A549 (cell line): ENCODE results near the gene NUP188. TPM values are rescaled to one million over a fixed set of nuclear protein-coding genes. Genes with fewer than 3 reads are reported as not detected.

ENCODE experiments used
- ATAC-seq, 2 experiments: fragments of 200-7000 bp in 1 of 2; fragments of >200 bp in 1 of 2; cut with Nextera tagmentation in 1 of 2; cut with Tn5 transposase in 1 of 2; 3 replicates each; pipeline versions ENCODE4 v1.8.0 to v1.9.1; 2018 to 2020; ENCODE audit warnings: mild to moderate bottlenecking in 1 of 2, moderate library complexity in 1 of 2
- CTCF ChIA-PET: fragments of 300-600 bp; sonication (Branson Sonifier 250); formaldehyde crosslinking; extraction: SDS; loops from one replicate; lab custom pipeline; 2021; ENCODE audit warnings: antibody characterized with exemption, inconsistent platforms; lab: Yijun Ruan, JAX
- POLR2A ChIA-PET: fragments of 350-600 bp; formaldehyde crosslinking; extraction: SDS; loops from one replicate; lab custom pipeline; 2021; ENCODE audit warnings: antibody characterized with exemption, inconsistent platforms; lab: Yijun Ruan, JAX
- DNase-seq, 2 experiments: peaks; one replicate each; pipeline versions ENCODE4 v3.0.0 to v3.0.0-alpha.2; 2011 to 2016; ENCODE audit warnings: low read depth in 1 of 2, low spot score in 1 of 2
- FAIRE-seq: peaks from 2 replicates; lab custom pipeline; 2011; peaks lifted over from hg19 to GRCh38; lab: Jason Lieb, UNC
- H3K27ac ChIP-seq, 2 experiments: fragments of >200 bp; sonication (Bioruptor Twin); formaldehyde crosslinking; 3 replicates each; pipeline ENCODE4 v1.5.1; 2016 to 2017
- H3K4me1 ChIP-seq: fragments of >200 bp; sonication (Bioruptor Twin); formaldehyde crosslinking; 3 replicates; pipeline ENCODE4 v1.6.1; 2016
- H3K4me2 ChIP-seq: fragments of >200 bp; sonication (Bioruptor Twin); formaldehyde crosslinking; 3 replicates; pipeline ENCODE4 v1.6.1; 2016
- H3K4me3 ChIP-seq: fragments of >200 bp; sonication (Bioruptor Twin); formaldehyde crosslinking; 3 replicates; pipeline ENCODE4 v1.5.1; 2016
- H3K9me3 ChIP-seq: fragments of >200 bp; sonication (Bioruptor Twin); formaldehyde crosslinking; 3 replicates; pipeline ENCODE4 v1.6.1; 2016
- CBX2 ChIP-seq: fragments of 200-600 bp; sonication (generic); IDR thresholded peaks from 2 replicates; pipeline ENCODE4 v1.6.1; 2016; ENCODE audit warnings: low read depth, mild to moderate bottlenecking, borderline replicate concordance
- E2F6 ChIP-seq: IDR thresholded peaks from 2 replicates; pipeline ENCODE4 v1.6.1; 2012; ENCODE audit warnings: low read depth, borderline replicate concordance
- ESRRA ChIP-seq: fragments of 150-350 bp; IDR thresholded peaks from 2 replicates; pipeline ENCODE4 v1.6.1; 2014; ENCODE audit warnings: mild to moderate bottlenecking, low read length, borderline replicate concordance
- FOSB ChIP-seq: fragments of 250-450 bp; sonication (Bioruptor Pico); IDR thresholded peaks from 2 replicates; pipeline ENCODE4 v1.5.0; 2020; ENCODE audit warnings: mild to moderate bottlenecking, moderate library complexity
- FOXS1 ChIP-seq: fragments of 250-450 bp; sonication (Bioruptor Pico); IDR thresholded peaks from 2 replicates; pipeline ENCODE4 v1.5.0; 2020; ENCODE audit warnings: mild to moderate bottlenecking, moderate library complexity
- HOXA7 ChIP-seq: fragments of 250-450 bp; sonication (Bioruptor Pico); IDR thresholded peaks from 2 replicates; pipeline ENCODE4 v1.5.0; 2020; ENCODE audit warnings: mild to moderate bottlenecking, moderate library complexity
- JUNB ChIP-seq: fragments of >200 bp; sonication (Bioruptor Twin); formaldehyde crosslinking; IDR thresholded peaks from 2 replicates; pipeline ENCODE4 v1.6.1; 2016
- KDM5A ChIP-seq: fragments of 200-600 bp; sonication (generic); IDR thresholded peaks from 2 replicates; pipeline ENCODE4 v1.6.1; 2016; ENCODE audit warnings: antibody characterized with exemption, mild to moderate bottlenecking
- MAFK ChIP-seq: fragments of 450-650 bp; IDR thresholded peaks from 2 replicates; pipeline ENCODE4 v1.6.1; 2014; ENCODE audit not compliant: partially characterized antibody
- MAZ ChIP-seq: fragments of 150-350 bp; IDR thresholded peaks from 2 replicates; pipeline ENCODE4 v1.6.1; 2014; ENCODE audit warnings: antibody characterized with exemption, low read depth, low read length, borderline replicate concordance
- MYC ChIP-seq: IDR thresholded peaks from 2 replicates; pipeline ENCODE4 v1.6.1; 2012; ENCODE audit warnings: mild to moderate bottlenecking, inconsistent platforms, low read length, improper control_type of control experiment, borderline replicate concordance
- PHF8 ChIP-seq: fragments of 200-600 bp; sonication (generic); IDR thresholded peaks from 2 replicates; pipeline ENCODE4 v1.6.1; 2016; ENCODE audit warnings: low read depth, mild to moderate bottlenecking, antibody characterized with exemption, moderate library complexity, borderline replicate concordance
- RNF2 ChIP-seq: fragments of 200-600 bp; sonication (generic); IDR thresholded peaks from 2 replicates; pipeline ENCODE4 v1.6.1; 2016; ENCODE audit warnings: low read depth, mild to moderate bottlenecking, antibody characterized with exemption, moderate library complexity, borderline replicate concordance
- SREBF2 ChIP-seq: fragments of 450-650 bp; IDR thresholded peaks from 2 replicates; pipeline ENCODE4 v1.6.1; 2014; ENCODE audit warnings: mild to moderate bottlenecking, moderate library complexity
- TP53 ChIP-seq: fragments of 250-450 bp; sonication (Bioruptor Pico); IDR thresholded peaks from 2 replicates; pipeline ENCODE4 v1.5.0; 2021; ENCODE audit warnings: mild to moderate bottlenecking, moderate library complexity
- USF2 ChIP-seq: fragments of 450-650 bp; IDR thresholded peaks from 2 replicates; pipeline ENCODE4 v1.6.1; 2014; ENCODE audit warnings: antibody characterized with exemption
- ZFP36 ChIP-seq: fragments of 450-650 bp; IDR thresholded peaks from 2 replicates; pipeline ENCODE4 v1.6.1; 2014; ENCODE audit warnings: borderline replicate concordance; ENCODE audit not compliant: partially characterized antibody
- ZNF302 ChIP-seq: fragments of 250-450 bp; sonication (Bioruptor Pico); IDR thresholded peaks from 2 replicates; pipeline ENCODE4 v1.9.0; 2021; ENCODE audit warnings: inconsistent platforms, mild to moderate bottlenecking, moderate library complexity
- WGBS: methylation state at CpG from one replicate; pipeline ENCODE4 v1.1.6; 2017; ENCODE audit errors: missing lambda C conversion rate; 5-methylcytosine and 5-hydroxymethylcytosine counted together
- polyA plus RNA-seq, 4 experiments: library from polyadenylated mRNA; depleted of rRNA in 3 of 4; stranded (reverse); fragments of >200 nt; fragmentation: RNase III in 1 of 4; extraction: RNeasy Plus Mini Kit Qiagen cat#74134 plus additional on column Dnase treatment in 1 of 4; gene quantifications; 2 replicates in 3 of 4; 3 replicates in 1 of 4; pipeline ENCODE4 v1.2.3, GENCODE V29; 2011 to 2017
- TF ChIP-seq, protein P1 (sequence below): fragments of 200-600 bp; sonication (generic); IDR thresholded peaks from 2 replicates; pipeline ENCODE4 v1.6.1; 2016; ENCODE audit warnings: antibody characterized with exemption, mild to moderate bottlenecking, moderate library complexity
- TF ChIP-seq, protein P2 (sequence below): fragments of >200 bp; sonication (Bioruptor Twin); formaldehyde crosslinking; IDR thresholded peaks from 3 replicates; pipeline ENCODE4 v1.6.1; 2016

Gene NUP188
- polyA plus RNA-seq, 2 of the 4 experiments (the other 2 are of a cell fraction), result 33.2 to 52.3 TPM

DNA sequence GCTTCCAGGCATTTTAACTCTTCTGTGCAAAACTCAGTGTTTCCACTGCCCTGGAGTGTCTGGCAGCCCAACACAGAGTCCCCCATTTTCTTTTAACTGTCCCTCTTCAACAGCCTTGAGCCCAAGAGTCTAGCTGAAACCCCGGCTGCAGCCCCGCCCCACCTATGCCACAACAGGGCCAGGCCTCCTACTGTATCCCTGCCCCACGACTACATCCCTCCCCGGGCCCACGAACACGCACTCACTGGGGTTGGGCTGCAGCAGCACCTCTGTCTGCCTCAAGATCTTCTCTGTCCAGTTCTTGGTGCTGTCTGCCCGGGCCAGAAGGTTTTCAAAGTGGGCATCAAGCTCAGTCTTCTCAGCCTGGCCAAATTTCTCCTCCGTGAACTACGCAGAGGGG lies 74.5 kb downstream of the NUP188 start (continued):
- TF ChIP-seq CBX2, result no peak

DNA sequence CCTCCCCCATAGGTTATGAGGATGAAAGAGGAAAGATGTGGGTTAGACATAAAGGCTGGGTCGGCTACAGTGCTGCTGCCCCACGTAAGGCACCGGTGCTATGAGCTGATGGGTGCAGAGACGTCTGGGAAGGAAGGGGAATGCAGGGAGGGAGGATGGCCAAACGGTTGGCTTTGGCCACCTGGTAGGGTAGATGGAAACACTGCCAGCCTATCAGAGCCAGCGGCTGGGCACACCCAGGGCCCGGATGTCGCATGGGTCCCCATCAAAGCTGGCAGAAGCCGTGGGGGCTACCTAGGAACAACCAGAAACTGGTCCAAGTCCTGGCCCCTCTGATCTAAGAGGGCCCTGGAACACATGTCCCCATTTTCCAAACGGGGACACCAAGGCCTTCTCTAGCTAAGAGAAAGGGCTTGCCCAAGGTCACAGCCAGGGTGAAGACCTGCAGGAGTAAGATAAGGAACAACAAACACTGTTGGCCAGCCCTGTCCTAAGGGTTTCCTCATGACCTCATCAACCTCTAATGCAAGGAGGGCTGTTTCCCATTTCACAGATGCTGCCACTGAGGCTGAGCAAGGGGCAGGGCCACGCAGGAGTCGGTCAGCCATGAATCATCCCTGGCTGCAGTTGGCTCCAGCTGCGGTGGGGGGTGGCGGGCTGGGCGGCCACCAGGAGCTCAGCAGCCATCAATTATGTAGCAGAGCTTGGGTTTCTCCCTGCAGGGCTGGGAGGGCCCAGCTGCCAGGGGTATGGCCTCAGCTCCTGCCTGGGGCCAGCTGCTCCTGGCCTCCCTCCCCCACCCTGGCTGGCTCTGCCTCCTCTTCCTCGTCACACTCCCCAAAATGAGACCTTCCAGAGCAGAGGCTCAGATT lies 75.8 kb downstream of the NUP188 start:
- no peak for FAIRE-seq
- ChIA-PET POLR2A (no interaction called here), CTCF (interaction anchor here (0.6 to 12.3 kb wide), 3 partner anchors 17 to 78 kb away, joined by 4 to 136 read pairs (median 6); no protein-coding TSS in a partner anchor)
- Histone ChIP-seq H3K4me3 (no peak overlapping the region), H3K4me1 (peaks cover 19% of the 10 kb centered on the region), H3K27ac (no peak overlapping the region)
- DNase-seq, result no peak
- TF ChIP-seq KDM5A (no peak), ZNF302 (CRISPR knock-in tag) (no peak), USF2 (no peak), ESRRA (no peak; the same call in 1 of the 2 replicates), E2F6 (no peak), HOXA7 (CRISPR knock-in tag) (no peak), FOXS1 (no peak), ZFP36 (no peak), MAZ (no peak), MYC (no peak), PHF8 (no peak), FOSB (CRISPR knock-in tag) (no peak), RNF2 (no peak), TP53 (CRISPR knock-in tag) (no peak), MAFK (no peak)
- TF ChIP-seq, protein P1, sequence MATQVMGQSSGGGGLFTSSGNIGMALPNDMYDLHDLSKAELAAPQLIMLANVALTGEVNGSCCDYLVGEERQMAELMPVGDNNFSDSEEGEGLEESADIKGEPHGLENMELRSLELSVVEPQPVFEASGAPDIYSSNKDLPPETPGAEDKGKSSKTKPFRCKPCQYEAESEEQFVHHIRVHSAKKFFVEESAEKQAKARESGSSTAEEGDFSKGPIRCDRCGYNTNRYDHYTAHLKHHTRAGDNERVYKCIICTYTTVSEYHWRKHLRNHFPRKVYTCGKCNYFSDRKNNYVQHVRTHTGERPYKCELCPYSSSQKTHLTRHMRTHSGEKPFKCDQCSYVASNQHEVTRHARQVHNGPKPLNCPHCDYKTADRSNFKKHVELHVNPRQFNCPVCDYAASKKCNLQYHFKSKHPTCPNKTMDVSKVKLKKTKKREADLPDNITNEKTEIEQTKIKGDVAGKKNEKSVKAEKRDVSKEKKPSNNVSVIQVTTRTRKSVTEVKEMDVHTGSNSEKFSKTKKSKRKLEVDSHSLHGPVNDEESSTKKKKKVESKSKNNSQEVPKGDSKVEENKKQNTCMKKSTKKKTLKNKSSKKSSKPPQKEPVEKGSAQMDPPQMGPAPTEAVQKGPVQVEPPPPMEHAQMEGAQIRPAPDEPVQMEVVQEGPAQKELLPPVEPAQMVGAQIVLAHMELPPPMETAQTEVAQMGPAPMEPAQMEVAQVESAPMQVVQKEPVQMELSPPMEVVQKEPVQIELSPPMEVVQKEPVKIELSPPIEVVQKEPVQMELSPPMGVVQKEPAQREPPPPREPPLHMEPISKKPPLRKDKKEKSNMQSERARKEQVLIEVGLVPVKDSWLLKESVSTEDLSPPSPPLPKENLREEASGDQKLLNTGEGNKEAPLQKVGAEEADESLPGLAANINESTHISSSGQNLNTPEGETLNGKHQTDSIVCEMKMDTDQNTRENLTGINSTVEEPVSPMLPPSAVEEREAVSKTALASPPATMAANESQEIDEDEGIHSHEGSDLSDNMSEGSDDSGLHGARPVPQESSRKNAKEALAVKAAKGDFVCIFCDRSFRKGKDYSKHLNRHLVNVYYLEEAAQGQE, result no peak
- TF ChIP-seq, all 56 proteins: peak for 0
- 83% methylated on average over 14 of the region's 16 CpGs for WGBS
- ATAC-seq, result no peak
- Histone ChIP-seq H3K9me3 (no peaks in the 10 kb centered on the region), H3K4me2 (no peak overlapping the region)

- no peak overlapping the region for H3K4me3 ChIP-seq
- H3K4me2 ChIP-seq, result no peak overlapping the region
- WGBS, result 74% methylated on average over 4 of the region's 4 CpGs
- FAIRE-seq (no peak), DNase-seq (no peak), ATAC-seq (no peak)
- H3K27ac ChIP-seq, result no peak overlapping the region
- POLR2A ChIA-PET, result no interaction called here
- TF ChIP-seq SREBF2 (no peak), RNF2 (no peak), JUNB (no peak), FOXS1 (no peak)
- TF ChIP-seq, protein P2, sequence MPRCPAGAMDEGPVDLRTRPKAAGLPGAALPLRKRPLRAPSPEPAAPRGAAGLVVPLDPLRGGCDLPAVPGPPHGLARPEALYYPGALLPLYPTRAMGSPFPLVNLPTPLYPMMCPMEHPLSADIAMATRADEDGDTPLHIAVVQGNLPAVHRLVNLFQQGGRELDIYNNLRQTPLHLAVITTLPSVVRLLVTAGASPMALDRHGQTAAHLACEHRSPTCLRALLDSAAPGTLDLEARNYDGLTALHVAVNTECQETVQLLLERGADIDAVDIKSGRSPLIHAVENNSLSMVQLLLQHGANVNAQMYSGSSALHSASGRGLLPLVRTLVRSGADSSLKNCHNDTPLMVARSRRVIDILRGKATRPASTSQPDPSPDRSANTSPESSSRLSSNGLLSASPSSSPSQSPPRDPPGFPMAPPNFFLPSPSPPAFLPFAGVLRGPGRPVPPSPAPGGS, result no peak
- H3K9me3 ChIP-seq, result no peaks in the 10 kb centered on the region
- peaks cover 19% of the 10 kb centered on the region for H3K4me1 ChIP-seq
- CTCF ChIA-PET, result interaction anchor here (0.5 to 12.3 kb wide), 6 partner anchors 10 to 108 kb away, joined by 3 to 136 read pairs (median 4); no protein-coding TSS in a partner anchor
Observed at GRCh38 chr9:129023908-129024233, 76.4 kb downstream of the NUP188 start.
